Suprapubic skin (tissue), 4 donors: ENCODE measurements around the gene PSMD10. TPM values are rescaled to one million over a fixed set of nuclear protein-coding genes. Genes with fewer than 3 reads are reported as not detected.

Experiments
- DNase-seq, 2 donors: peaks; one replicate each; pipeline ENCODE4 v3.0.0-alpha.2; 2019; ENCODE audit warnings: low spot score in 2 of 2
- H3K27ac ChIP-seq: fragments of 200-600 bp; sonication (generic); one replicate; pipeline ENCODE4 v1.5.1; 2019
- H3K27me3 ChIP-seq: fragments of 200-600 bp; sonication (generic); one replicate; pipeline ENCODE4 v1.5.1; 2019
- H3K36me3 ChIP-seq: fragments of 200-600 bp; sonication (generic); one replicate; pipeline ENCODE4 v1.5.1; 2019
- H3K4me1 ChIP-seq: fragments of 200-600 bp; sonication (generic); one replicate; pipeline ENCODE4 v1.5.1; 2019
- H3K4me3 ChIP-seq: fragments of 200-600 bp; sonication (generic); one replicate; pipeline ENCODE4 v1.5.1; 2019; ENCODE audit warnings: mild to moderate bottlenecking
- H3K9me3 ChIP-seq: fragments of 200-600 bp; sonication (generic); one replicate; pipeline ENCODE4 v1.5.1; 2019
- CTCF ChIP-seq, 2 donors: fragments of 200-600 bp in 1 of 2; fragments of 450-650 bp in 1 of 2; sonication (generic) in 1 of 2; IDR thresholded peaks; one replicate each; pipeline ENCODE4 v1.5.1; 2016 to 2019; ENCODE audit warnings: antibody characterized with exemption in 2 of 2, mild to moderate bottlenecking in 1 of 2, moderate library complexity in 1 of 2
- EP300 ChIP-seq: sonication (generic); formaldehyde crosslinking; IDR thresholded peaks from one replicate; pipeline ENCODE4 v1.6.1; 2017; ENCODE audit warnings: antibody characterized with exemption
- POLR2A ChIP-seq, 2 donors: fragments of 450-650 bp; IDR thresholded peaks; one replicate each; pipeline ENCODE4 v1.6.1; 2017; ENCODE audit warnings: antibody characterized with exemption in 2 of 2, mild to moderate bottlenecking in 2 of 2, moderate library complexity in 2 of 2
- POLR2AphosphoS5 ChIP-seq, 3 donors: sonication (generic); formaldehyde crosslinking; IDR thresholded peaks; one replicate each; pipeline ENCODE4 v1.6.1; 2017; ENCODE audit warnings: antibody characterized with exemption in 3 of 3
- WGBS: methylation state at CpG from one replicate; pipeline ENCODE4 v1.1.5; 2018; 5-methylcytosine and 5-hydroxymethylcytosine counted together
- total RNA-seq, 4 donors: library from RNA; depleted of rRNA; stranded (reverse); fragments of >200 nt; gene quantifications; one replicate each; pipeline ENCODE4 v1.1.0, GENCODE V29; 2016

The PSMD10 gene
- total RNA-seq, 4 donors from 2014 or later, result 28.6 to 42.0 (median 38.0) TPM

- H3K9me3 ChIP-seq, result no peaks in the 10 kb centered on the region
- H3K36me3 ChIP-seq, result no peaks in the 10 kb centered on the region
- H3K4me1 ChIP-seq, result no peaks in the 10 kb centered on the region
- no peak for DNase-seq
- WGBS, result 91% methylated on average over 2 of the region's 2 CpGs
- TF ChIP-seq POLR2AphosphoS5 (IDR thresholded peaks at IDR 0.05) (no peak), POLR2A (IDR thresholded peaks at IDR 0.05) (no peak), CTCF (IDR thresholded peaks at IDR 0.05) (no peak), EP300 (no peak)
- H3K27me3 ChIP-seq, result no peaks in the 10 kb centered on the region
- no peak overlapping the region for H3K27ac ChIP-seq
- H3K4me3 ChIP-seq, result no peak overlapping the region
Observed at GRCh38 chrX:108097380-108097779, 6.0 kb upstream of the PSMD10 start.

GRCh38 chrX:108091878-108092291, 543 bp upstream of the PSMD10 start:
- no peaks in the 10 kb centered on the region for H3K9me3 ChIP-seq
- peak overlapping the region; percentile 62 for H3K4me3 ChIP-seq
- H3K4me1 ChIP-seq, result peaks cover 11% of the 10 kb centered on the region
- DNase-seq, result no peak
- WGBS, result 40% methylated on average over 15 of the region's 15 CpGs
- H3K27me3 ChIP-seq, result no peaks in the 10 kb centered on the region
- peak overlapping the region; percentile 62 for H3K27ac ChIP-seq
- TF ChIP-seq CTCF (IDR thresholded peaks at IDR 0.05) (no peak), POLR2A (IDR thresholded peaks at IDR 0.05) (no peak), EP300 (no peak), POLR2AphosphoS5 (IDR thresholded peaks at IDR 0.05) (no peak)
- H3K36me3 ChIP-seq, result peaks cover under 1% of the 10 kb centered on the region

- WGBS, result 46% methylated on average over 20 of the region's 20 CpGs
- H3K36me3 ChIP-seq, result peaks cover 5% of the 10 kb centered on the region
- peaks cover 11% of the 10 kb centered on the region for H3K4me1 ChIP-seq
- H3K27me3 ChIP-seq, result no peaks in the 10 kb centered on the region
- H3K27ac ChIP-seq, result peak overlapping the region; percentile 87
- TF ChIP-seq POLR2A (IDR thresholded peaks at IDR 0.05) (no peak), CTCF (IDR thresholded peaks at IDR 0.05) (no peak), POLR2AphosphoS5 (IDR thresholded peaks at IDR 0.05) (no peak), EP300 (no peak)
- no peaks in the 10 kb centered on the region for H3K9me3 ChIP-seq
- H3K4me3 ChIP-seq, result peak overlapping the region; percentile 62
- DNase-seq, result no peak
Observed at GRCh38 chrX:108090491-108091263, 665 bp downstream of the PSMD10 start.

- Histone ChIP-seq H3K36me3 (peaks cover 8% of the 10 kb centered on the region), H3K9me3 (no peaks in the 10 kb centered on the region), H3K27ac (no peak overlapping the region), H3K4me3 (no peak overlapping the region), H3K27me3 (no peaks in the 10 kb centered on the region), H3K4me1 (peaks cover 11% of the 10 kb centered on the region)
- WGBS, result 67% methylated on average over 1 of the region's 1 CpG
- no peak for DNase-seq
- TF ChIP-seq POLR2A (IDR thresholded peaks at IDR 0.05), result no peak
- TF ChIP-seq POLR2AphosphoS5 (IDR thresholded peaks at IDR 0.05), result no peak
- TF ChIP-seq CTCF (IDR thresholded peaks at IDR 0.05), result no peak
- TF ChIP-seq EP300, result no peak
Observed at GRCh38 chrX:108088511-108088910, 2.8 kb downstream of the PSMD10 start.

GRCh38 chrX:108087792-108088191, 3.5 kb downstream of the PSMD10 start:
- H3K36me3 ChIP-seq, result peaks cover 8% of the 10 kb centered on the region
- H3K27ac ChIP-seq, result no peak overlapping the region
- peaks cover 11% of the 10 kb centered on the region for H3K4me1 ChIP-seq
- no peak for DNase-seq
- TF ChIP-seq EP300 (no peak), POLR2A (IDR thresholded peaks at IDR 0.05) (no peak), POLR2AphosphoS5 (IDR thresholded peaks at IDR 0.05) (no peak), CTCF (IDR thresholded peaks at IDR 0.05) (no peak)
- no peak overlapping the region for H3K4me3 ChIP-seq
- H3K27me3 ChIP-seq, result no peaks in the 10 kb centered on the region
- WGBS, result 82% methylated on average over 6 of the region's 6 CpGs
- H3K9me3 ChIP-seq, result no peaks in the 10 kb centered on the region
